SK-N-SH (cell line): ENCODE data around the gene C3. TPM values are rescaled to one million over a fixed set of nuclear protein-coding genes. Genes with fewer than 3 reads are reported as not detected.

Experiments used
- CTCF ChIA-PET: fragments of 300-600, 350-600 bp; formaldehyde crosslinking; extraction: SDS; loops from one replicate; lab custom pipeline; 2021; lab: Yijun Ruan, JAX
- POLR2A ChIA-PET: fragments of 350-600 bp; sonication (Branson Sonifier 250); formaldehyde crosslinking; extraction: SDS; loops from one replicate; lab custom pipeline; 2020; ENCODE audit warnings: antibody characterized with exemption, inconsistent platforms; lab: Yijun Ruan, JAX
- DNase-seq: peaks from one replicate; pipeline ENCODE4 v3.0.0; 2012
- H2AFZ ChIP-seq: fragments of 200-600 bp; sonication (generic); 2 replicates; pipeline ENCODE4 v1.8.1; 2016; ENCODE audit warnings: antibody characterized with exemption, mild to moderate bottlenecking, low read depth
- H3F3A ChIP-seq: fragments of 200-600 bp; sonication (generic); replicated peaks from 2 replicates; pipeline ENCODE3; 2016; ENCODE audit warnings: antibody characterized with exemption, mild to moderate bottlenecking; ENCODE audit not compliant: insufficient read depth
- H3K27ac ChIP-seq, 2 experiments: fragments of 200-500 bp in 1 of 2; fragments of 200-600 bp in 1 of 2; sonication (Bioruptor generic) in 1 of 2; sonication (generic), shearing (Covaris generic) in 1 of 2; 2 replicates each; pipeline versions ENCODE4 v1.5.1 to v1.6.1; 2014 to 2016; ENCODE audit warnings: low read depth in 2 of 2, inconsistent platforms in 1 of 2, low read length in 1 of 2, mild to moderate bottlenecking in 1 of 2, mixed read lengths in 1 of 2
- H3K27me3 ChIP-seq: fragments of 200-600 bp; sonication (generic), shearing (Covaris generic); 2 replicates; pipeline ENCODE4 v1.6.1; 2016; ENCODE audit warnings: mixed run types; ENCODE audit not compliant: insufficient read depth
- H3K36me3 ChIP-seq, 2 experiments: fragments of 200-500 bp in 1 of 2; fragments of 200-600 bp in 1 of 2; sonication (Bioruptor generic) in 1 of 2; sonication (generic) in 1 of 2; replicated peaks in 1 of 2; 2 replicates each; pipeline versions ENCODE3 to v1.5.1; 2014 to 2016; ENCODE audit warnings: low read length in 1 of 2, mild to moderate bottlenecking in 1 of 2; ENCODE audit not compliant: insufficient read depth in 2 of 2, control insufficient read depth in 1 of 2
- H3K4me1 ChIP-seq, 2 experiments: fragments of 200-500 bp in 1 of 2; fragments of 200-600 bp in 1 of 2; sonication (Bioruptor generic) in 1 of 2; sonication (generic), shearing (Covaris generic) in 1 of 2; 2 replicates each; pipeline versions ENCODE4 v1.5.1 to v1.6.1; 2014 to 2016; ENCODE audit warnings: low read depth in 1 of 2, low read length in 1 of 2, mixed run types in 1 of 2; ENCODE audit not compliant: insufficient read depth in 2 of 2, control insufficient read depth in 1 of 2
- H3K4me2 ChIP-seq: fragments of 200-600 bp; sonication (generic), shearing (Covaris generic); 2 replicates; pipeline ENCODE4 v1.6.1; 2017; ENCODE audit warnings: mixed run types
- H3K4me3 ChIP-seq, 2 experiments: fragments of 200-500 bp in 1 of 2; fragments of 200-600 bp in 1 of 2; sonication (Bioruptor generic) in 1 of 2; sonication (generic), shearing (Covaris generic) in 1 of 2; 2 replicates each; pipeline versions ENCODE4 v1.5.1 to v1.8.1; 2014 to 2016; ENCODE audit warnings: low read depth in 2 of 2, inconsistent platforms in 1 of 2, low read length in 1 of 2, mild to moderate bottlenecking in 1 of 2, mixed read lengths in 1 of 2, moderate library complexity in 1 of 2
- H3K79me2 ChIP-seq: fragments of 200-600 bp; sonication (generic); 2 replicates; pipeline ENCODE4 v1.8.1; 2017; ENCODE audit warnings: mild to moderate bottlenecking; ENCODE audit not compliant: insufficient read depth
- H3K9ac ChIP-seq: fragments of 200-600 bp; sonication (generic); 2 replicates; pipeline ENCODE4 v1.6.1; 2017; ENCODE audit warnings: mixed run types
- H3K9me2 ChIP-seq: fragments of 200-600 bp; sonication (generic); 2 replicates; pipeline ENCODE4 v1.6.1; 2017; ENCODE audit warnings: mixed run types
- H3K9me3 ChIP-seq: fragments of 200-600 bp; sonication (generic); 2 replicates; pipeline ENCODE4 v1.6.1; 2017; ENCODE audit warnings: mixed run types, mild to moderate bottlenecking, moderate library complexity
- H4K20me1 ChIP-seq: fragments of 200-600 bp; sonication (generic); 2 replicates; pipeline ENCODE4 v1.6.1; 2017; ENCODE audit warnings: mild to moderate bottlenecking, mixed run types; ENCODE audit not compliant: insufficient read depth
- ELF1 ChIP-seq: IDR thresholded peaks from 2 replicates; pipeline ENCODE4 v1.4.0; 2012
- GABPA ChIP-seq: IDR thresholded peaks from 2 replicates; pipeline ENCODE4 v1.4.0; 2012; ENCODE audit warnings: low read depth, mild to moderate bottlenecking
- JUND ChIP-seq: IDR thresholded peaks from 2 replicates; pipeline ENCODE4 v1.4.0; 2012
- NFIC ChIP-seq: IDR thresholded peaks from 2 replicates; pipeline ENCODE4 v1.4.0; 2012; ENCODE audit warnings: borderline replicate concordance
- NRF1 ChIP-seq: IDR thresholded peaks from 2 replicates; pipeline ENCODE4 v1.6.1; 2012; ENCODE audit warnings: low read depth, mild to moderate bottlenecking, low read length
- RCOR1 ChIP-seq: fragments of 150-350 bp; IDR thresholded peaks from 2 replicates; pipeline ENCODE4 v1.6.1; 2017; ENCODE audit warnings: antibody characterized with exemption, low read length
- SIN3A ChIP-seq: IDR thresholded peaks from 2 replicates; pipeline ENCODE4 v1.6.1; 2012; ENCODE audit warnings: low read depth, mild to moderate bottlenecking, low read length, moderate library complexity, borderline replicate concordance
- TAF1 ChIP-seq: IDR thresholded peaks from 2 replicates; pipeline ENCODE4 v1.6.1; 2012; ENCODE audit warnings: low read depth, mild to moderate bottlenecking, low read length, moderate library complexity, borderline replicate concordance
- TEAD4 ChIP-seq: IDR thresholded peaks from 2 replicates; pipeline ENCODE4 v1.4.0; 2012; ENCODE audit warnings: mild to moderate bottlenecking, borderline replicate concordance; ENCODE audit not compliant: insufficient read depth
- YY1 ChIP-seq: IDR thresholded peaks from 2 replicates; pipeline ENCODE4 v1.4.0; 2012; ENCODE audit warnings: low read depth, mild to moderate bottlenecking
- WGBS: methylation state at CpG from one replicate; pipeline ENCODE4 v1.1.6; 2017; ENCODE audit warnings: low lambda C conversion rate; 5-methylcytosine and 5-hydroxymethylcytosine counted together
- polyA plus RNA-seq, 3 experiments: library from polyadenylated mRNA; depleted of rRNA; stranded (reverse); fragments of >200 nt; gene quantifications; 2 replicates each; pipeline ENCODE4 v1.2.3, GENCODE V29; 2012
- TF ChIP-seq, protein P1 (sequence below): fragments of 150-350 bp; IDR thresholded peaks from 2 replicates; pipeline ENCODE4 v1.6.1; 2016; ENCODE audit warnings: mild to moderate bottlenecking, low read depth, low read length
- TF ChIP-seq, protein P2 (sequence below): IDR thresholded peaks from 2 replicates; pipeline ENCODE4 v1.4.0; 2012; ENCODE audit warnings: low read depth
- TF ChIP-seq, protein P3 (sequence below): fragments of 200-600 bp; sonication (generic); IDR thresholded peaks from 2 replicates; pipeline ENCODE4 v1.6.1; 2017; ENCODE audit warnings: antibody characterized with exemption, mild to moderate bottlenecking, moderate library complexity
- TF ChIP-seq, protein P4 (sequence below): IDR thresholded peaks from 2 replicates; pipeline ENCODE4; 2012
- TF ChIP-seq, protein P5 (sequence below): IDR thresholded peaks from 2 replicates; pipeline ENCODE4 v1.6.1; 2012; ENCODE audit warnings: mild to moderate bottlenecking, low read depth, low read length, moderate library complexity

The C3 gene
- polyA plus RNA-seq, 1 of the 3 experiments (the other 2 are of a cell fraction): 0.67 TPM

DNA sequence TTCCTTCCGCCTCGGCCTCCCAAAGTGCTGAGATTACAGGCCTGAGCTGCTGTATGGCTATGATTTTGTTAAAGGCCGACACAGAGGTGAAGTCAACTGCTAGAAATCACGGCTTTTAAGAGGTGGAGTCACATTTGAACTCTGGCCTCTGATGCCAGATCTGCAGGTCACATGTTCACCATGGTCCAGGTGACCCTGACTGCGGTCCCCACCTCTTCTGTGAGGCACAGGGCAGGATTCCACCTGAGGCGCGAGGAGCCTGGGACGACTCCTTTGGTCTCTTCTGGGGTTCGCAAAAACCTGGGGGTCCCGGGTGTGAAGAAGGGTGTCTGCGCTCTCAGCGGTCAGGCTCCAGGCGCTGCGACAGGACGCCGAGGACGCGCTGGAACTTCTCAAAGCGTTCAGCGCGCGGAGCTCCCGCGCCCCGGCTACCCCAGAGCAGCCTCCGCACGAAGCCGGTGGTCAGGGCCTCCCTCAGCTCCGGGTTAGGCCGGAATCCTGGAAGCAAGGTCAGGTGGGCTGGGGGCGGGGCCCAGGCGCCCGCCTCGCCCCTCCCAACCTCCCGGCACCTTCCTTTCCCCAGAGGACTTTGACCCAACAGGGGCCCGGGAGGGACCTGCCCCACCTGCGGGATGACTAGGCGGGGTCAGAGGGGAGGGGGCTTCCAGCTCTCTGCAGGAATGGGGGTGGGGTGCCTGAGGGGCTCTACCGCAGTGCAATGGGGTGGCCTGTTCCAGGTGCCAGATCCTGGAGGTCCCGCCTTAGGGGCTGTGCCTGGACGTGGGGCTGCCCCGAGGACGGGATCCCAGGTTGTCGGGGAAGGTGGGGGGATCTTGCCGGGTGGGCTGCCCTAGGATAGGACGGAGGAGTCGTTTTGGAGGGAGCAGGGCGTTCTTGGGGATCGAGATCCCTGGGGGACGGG, 32.1 kb upstream of the C3 start:
- Histone ChIP-seq H3K36me3 (peaks cover 21 to 27% of the 10 kb centered on the region in 2 experiments), H3K9me3 (no peaks in the 10 kb centered on the region), H3K27ac (no peak overlapping the region), H3K4me1 (no peaks in the 10 kb centered on the region; a peak in 1 of 4 replicates), H3K9ac (no peak overlapping the region), H3K27me3 (no peaks in the 10 kb centered on the region), H4K20me1 (no peaks in the 10 kb centered on the region), H2AFZ (no peak overlapping the region), H3K79me2 (peaks cover 4% of the 10 kb centered on the region; the same call in 1 of the 2 replicates), H3K9me2 (no peaks in the 10 kb centered on the region), H3K4me3 (no peak overlapping the region), H3F3A (no peaks in the 10 kb centered on the region), H3K4me2 (no peak overlapping the region)
- DNase-seq: no peak
- CTCF ChIA-PET: no interaction called here
- TF ChIP-seq JUND (no peak), GABPA (no peak), RCOR1 (no peak), ELF1 (no peak), TAF1 (no peak), NRF1 (no peak), YY1 (no peak), NFIC (no peak), SIN3A (no peak), TEAD4 (no peak)
- TF ChIP-seq, protein P1, sequence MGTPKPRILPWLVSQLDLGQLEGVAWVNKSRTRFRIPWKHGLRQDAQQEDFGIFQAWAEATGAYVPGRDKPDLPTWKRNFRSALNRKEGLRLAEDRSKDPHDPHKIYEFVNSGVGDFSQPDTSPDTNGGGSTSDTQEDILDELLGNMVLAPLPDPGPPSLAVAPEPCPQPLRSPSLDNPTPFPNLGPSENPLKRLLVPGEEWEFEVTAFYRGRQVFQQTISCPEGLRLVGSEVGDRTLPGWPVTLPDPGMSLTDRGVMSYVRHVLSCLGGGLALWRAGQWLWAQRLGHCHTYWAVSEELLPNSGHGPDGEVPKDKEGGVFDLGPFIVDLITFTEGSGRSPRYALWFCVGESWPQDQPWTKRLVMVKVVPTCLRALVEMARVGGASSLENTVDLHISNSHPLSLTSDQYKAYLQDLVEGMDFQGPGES: no peak
- TF ChIP-seq, protein P2, sequence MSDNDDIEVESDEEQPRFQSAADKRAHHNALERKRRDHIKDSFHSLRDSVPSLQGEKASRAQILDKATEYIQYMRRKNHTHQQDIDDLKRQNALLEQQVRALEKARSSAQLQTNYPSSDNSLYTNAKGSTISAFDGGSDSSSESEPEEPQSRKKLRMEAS: no peak
- TF ChIP-seq, protein P3, sequence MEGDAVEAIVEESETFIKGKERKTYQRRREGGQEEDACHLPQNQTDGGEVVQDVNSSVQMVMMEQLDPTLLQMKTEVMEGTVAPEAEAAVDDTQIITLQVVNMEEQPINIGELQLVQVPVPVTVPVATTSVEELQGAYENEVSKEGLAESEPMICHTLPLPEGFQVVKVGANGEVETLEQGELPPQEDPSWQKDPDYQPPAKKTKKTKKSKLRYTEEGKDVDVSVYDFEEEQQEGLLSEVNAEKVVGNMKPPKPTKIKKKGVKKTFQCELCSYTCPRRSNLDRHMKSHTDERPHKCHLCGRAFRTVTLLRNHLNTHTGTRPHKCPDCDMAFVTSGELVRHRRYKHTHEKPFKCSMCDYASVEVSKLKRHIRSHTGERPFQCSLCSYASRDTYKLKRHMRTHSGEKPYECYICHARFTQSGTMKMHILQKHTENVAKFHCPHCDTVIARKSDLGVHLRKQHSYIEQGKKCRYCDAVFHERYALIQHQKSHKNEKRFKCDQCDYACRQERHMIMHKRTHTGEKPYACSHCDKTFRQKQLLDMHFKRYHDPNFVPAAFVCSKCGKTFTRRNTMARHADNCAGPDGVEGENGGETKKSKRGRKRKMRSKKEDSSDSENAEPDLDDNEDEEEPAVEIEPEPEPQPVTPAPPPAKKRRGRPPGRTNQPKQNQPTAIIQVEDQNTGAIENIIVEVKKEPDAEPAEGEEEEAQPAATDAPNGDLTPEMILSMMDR: no peak
- TF ChIP-seq, protein P4, sequence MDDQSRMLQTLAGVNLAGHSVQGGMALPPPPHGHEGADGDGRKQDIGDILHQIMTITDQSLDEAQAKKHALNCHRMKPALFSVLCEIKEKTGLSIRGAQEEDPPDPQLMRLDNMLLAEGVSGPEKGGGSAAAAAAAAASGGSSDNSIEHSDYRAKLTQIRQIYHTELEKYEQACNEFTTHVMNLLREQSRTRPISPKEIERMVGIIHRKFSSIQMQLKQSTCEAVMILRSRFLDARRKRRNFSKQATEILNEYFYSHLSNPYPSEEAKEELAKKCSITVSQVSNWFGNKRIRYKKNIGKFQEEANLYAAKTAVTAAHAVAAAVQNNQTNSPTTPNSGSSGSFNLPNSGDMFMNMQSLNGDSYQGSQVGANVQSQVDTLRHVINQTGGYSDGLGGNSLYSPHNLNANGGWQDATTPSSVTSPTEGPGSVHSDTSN: no peak
- TF ChIP-seq, protein P5, sequence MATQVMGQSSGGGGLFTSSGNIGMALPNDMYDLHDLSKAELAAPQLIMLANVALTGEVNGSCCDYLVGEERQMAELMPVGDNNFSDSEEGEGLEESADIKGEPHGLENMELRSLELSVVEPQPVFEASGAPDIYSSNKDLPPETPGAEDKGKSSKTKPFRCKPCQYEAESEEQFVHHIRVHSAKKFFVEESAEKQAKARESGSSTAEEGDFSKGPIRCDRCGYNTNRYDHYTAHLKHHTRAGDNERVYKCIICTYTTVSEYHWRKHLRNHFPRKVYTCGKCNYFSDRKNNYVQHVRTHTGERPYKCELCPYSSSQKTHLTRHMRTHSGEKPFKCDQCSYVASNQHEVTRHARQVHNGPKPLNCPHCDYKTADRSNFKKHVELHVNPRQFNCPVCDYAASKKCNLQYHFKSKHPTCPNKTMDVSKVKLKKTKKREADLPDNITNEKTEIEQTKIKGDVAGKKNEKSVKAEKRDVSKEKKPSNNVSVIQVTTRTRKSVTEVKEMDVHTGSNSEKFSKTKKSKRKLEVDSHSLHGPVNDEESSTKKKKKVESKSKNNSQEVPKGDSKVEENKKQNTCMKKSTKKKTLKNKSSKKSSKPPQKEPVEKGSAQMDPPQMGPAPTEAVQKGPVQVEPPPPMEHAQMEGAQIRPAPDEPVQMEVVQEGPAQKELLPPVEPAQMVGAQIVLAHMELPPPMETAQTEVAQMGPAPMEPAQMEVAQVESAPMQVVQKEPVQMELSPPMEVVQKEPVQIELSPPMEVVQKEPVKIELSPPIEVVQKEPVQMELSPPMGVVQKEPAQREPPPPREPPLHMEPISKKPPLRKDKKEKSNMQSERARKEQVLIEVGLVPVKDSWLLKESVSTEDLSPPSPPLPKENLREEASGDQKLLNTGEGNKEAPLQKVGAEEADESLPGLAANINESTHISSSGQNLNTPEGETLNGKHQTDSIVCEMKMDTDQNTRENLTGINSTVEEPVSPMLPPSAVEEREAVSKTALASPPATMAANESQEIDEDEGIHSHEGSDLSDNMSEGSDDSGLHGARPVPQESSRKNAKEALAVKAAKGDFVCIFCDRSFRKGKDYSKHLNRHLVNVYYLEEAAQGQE: no peak
- WGBS: 88% methylated on average over 31 of the region's 50 CpGs
- POLR2A ChIA-PET: no interaction called here
